Tibial nerve (tissue), 4 donors: ENCODE measurements around the gene FCHSD2.

Experiments
- EP300 ChIP-seq, 2 donors: sonication (generic); formaldehyde crosslinking; IDR thresholded peaks; one replicate each; pipeline ENCODE4 v1.6.1; 2017; ENCODE audit warnings: antibody characterized with exemption in 2 of 2, mild to moderate bottlenecking in 1 of 2
- POLR2A ChIP-seq, 2 donors: fragments of 450-650 bp; IDR thresholded peaks; one replicate each; pipeline ENCODE4 v1.6.1; 2017; ENCODE audit warnings: antibody characterized with exemption in 2 of 2, mild to moderate bottlenecking in 2 of 2, moderate library complexity in 2 of 2
- TF ChIP-seq, protein P1 (sequence below), 5 experiments: fragments of 200-600 bp in 3 of 5; fragments of 450-650 bp in 2 of 5; sonication (generic) in 3 of 5; IDR thresholded peaks; one replicate each; pipeline ENCODE4 v1.5.1; 2016 to 2019; ENCODE audit warnings: antibody characterized with exemption in 5 of 5, mild to moderate bottlenecking in 3 of 5, moderate library complexity in 2 of 5

DNA sequence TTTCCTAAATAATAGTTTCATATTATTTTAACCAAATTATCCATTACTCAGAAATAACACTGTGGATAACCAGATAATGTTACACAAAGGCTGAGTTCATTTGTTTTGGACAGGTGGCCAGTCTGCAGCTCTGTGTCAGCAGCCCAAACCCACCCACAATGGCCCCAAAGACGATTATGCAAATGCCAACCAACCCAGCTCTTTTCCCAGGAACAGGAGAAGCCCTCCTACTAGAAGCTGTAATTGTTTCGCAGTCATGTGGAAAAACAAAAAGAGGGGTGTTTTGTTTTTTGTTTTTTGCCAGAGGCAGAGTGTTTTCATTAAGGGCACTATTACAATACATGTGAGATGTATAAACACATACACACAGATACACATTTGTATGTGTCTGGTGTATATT lies 102.1 kb downstream of the FCHSD2 start:
- TF ChIP-seq, protein P1, sequence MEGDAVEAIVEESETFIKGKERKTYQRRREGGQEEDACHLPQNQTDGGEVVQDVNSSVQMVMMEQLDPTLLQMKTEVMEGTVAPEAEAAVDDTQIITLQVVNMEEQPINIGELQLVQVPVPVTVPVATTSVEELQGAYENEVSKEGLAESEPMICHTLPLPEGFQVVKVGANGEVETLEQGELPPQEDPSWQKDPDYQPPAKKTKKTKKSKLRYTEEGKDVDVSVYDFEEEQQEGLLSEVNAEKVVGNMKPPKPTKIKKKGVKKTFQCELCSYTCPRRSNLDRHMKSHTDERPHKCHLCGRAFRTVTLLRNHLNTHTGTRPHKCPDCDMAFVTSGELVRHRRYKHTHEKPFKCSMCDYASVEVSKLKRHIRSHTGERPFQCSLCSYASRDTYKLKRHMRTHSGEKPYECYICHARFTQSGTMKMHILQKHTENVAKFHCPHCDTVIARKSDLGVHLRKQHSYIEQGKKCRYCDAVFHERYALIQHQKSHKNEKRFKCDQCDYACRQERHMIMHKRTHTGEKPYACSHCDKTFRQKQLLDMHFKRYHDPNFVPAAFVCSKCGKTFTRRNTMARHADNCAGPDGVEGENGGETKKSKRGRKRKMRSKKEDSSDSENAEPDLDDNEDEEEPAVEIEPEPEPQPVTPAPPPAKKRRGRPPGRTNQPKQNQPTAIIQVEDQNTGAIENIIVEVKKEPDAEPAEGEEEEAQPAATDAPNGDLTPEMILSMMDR (IDR thresholded peaks at IDR 0.05) = no peak
- no peak for TF ChIP-seq POLR2A (IDR thresholded peaks at IDR 0.05)
- TF ChIP-seq EP300 (IDR thresholded peaks at IDR 0.05) = no peak
